Fibroblast of villous mesenchyme (primary cell): ENCODE measurements around the gene ADTRP. TPM values are rescaled to one million over a fixed set of nuclear protein-coding genes. Genes with fewer than 3 reads are reported as not detected.

Source experiments
- DNase-seq: peaks from one replicate; pipeline ENCODE4 v3.0.0-alpha.2; 2010; ENCODE audit warnings: low read depth
- H3K4me3 ChIP-seq: 2 replicates; pipeline ENCODE4 v1.5.1; 2011; ENCODE audit warnings: low read depth, mild to moderate bottlenecking, low read length
- total RNA-seq: library from RNA; depleted of rRNA; stranded (reverse); fragments of >200 nt; gene quantifications from 2 replicates; pipeline ENCODE4 v1.2.3, GENCODE V29; 2012
- TF ChIP-seq, protein P1 (sequence below): IDR thresholded peaks from 2 replicates; pipeline ENCODE4 v1.5.1; 2012; ENCODE audit warnings: low read depth, mild to moderate bottlenecking, low read length; ENCODE audit not compliant: insufficient read depth

Gene ADTRP
- total RNA-seq, 1 donor, result 1.3 TPM

DNA sequence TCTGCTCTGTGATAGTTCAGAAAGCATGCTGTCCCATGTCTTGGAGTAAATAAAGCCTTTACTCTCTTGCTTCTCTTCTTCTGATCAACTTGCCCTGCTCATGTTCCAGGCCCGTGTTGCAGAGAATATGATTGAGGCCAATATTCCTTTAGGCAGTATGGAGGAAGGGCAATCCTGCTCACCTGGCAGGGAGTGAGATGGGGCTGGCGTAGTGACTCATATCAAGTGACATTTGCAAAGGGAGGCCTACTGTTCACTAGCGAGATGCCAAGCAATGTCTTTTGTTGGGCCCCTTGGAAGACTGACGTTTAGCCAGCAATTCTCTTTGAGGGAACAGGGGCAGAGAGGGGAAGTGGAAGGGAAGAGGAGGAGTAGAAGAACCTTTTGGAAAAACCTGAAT, 19.7 kb downstream of the ADTRP start:
- TF ChIP-seq, protein P1, sequence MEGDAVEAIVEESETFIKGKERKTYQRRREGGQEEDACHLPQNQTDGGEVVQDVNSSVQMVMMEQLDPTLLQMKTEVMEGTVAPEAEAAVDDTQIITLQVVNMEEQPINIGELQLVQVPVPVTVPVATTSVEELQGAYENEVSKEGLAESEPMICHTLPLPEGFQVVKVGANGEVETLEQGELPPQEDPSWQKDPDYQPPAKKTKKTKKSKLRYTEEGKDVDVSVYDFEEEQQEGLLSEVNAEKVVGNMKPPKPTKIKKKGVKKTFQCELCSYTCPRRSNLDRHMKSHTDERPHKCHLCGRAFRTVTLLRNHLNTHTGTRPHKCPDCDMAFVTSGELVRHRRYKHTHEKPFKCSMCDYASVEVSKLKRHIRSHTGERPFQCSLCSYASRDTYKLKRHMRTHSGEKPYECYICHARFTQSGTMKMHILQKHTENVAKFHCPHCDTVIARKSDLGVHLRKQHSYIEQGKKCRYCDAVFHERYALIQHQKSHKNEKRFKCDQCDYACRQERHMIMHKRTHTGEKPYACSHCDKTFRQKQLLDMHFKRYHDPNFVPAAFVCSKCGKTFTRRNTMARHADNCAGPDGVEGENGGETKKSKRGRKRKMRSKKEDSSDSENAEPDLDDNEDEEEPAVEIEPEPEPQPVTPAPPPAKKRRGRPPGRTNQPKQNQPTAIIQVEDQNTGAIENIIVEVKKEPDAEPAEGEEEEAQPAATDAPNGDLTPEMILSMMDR, result no peak
- DNase-seq, result no peak
- H3K4me3 ChIP-seq, result no peak overlapping the region

DNA sequence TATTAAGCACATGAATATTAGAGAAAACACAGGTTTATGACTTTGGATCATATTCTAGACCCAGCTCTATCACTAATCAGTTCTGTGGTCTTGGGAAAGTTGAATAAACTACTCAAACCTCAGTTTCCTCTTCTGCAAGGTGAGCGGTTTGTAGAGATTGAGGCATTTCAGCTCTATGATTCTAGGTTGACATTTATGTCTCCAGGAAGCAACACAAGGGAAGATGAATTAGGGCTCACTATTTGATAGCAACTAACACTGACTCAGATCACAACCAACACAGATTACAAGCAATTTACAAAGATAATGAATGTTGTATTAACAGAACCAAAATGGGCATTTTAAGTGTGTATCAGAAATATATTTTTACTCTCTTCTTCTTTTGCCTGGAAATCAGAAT, 21.9 kb downstream of the ADTRP start:
- TF ChIP-seq, protein P1, result no peak
- no peak for DNase-seq
- H3K4me3 ChIP-seq, result no peak overlapping the region

DNA sequence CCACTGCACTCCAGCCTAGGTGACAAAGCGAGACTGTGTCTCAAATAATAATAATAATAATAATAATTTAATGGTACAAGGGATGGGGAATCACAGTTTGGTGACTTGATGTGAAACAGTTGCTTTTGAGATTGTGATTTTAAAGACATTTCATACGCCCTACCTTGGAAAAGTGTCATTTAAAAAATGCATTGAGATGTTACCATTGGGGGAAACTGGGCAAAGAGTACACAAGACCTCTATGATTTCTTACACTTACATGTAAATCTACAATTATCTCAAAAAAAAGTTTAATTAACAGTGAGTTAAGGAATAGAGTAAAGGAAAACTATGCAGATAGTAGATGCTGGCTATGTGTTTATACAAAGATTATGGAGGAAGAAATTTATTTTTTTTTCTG, 22.3 kb downstream of the ADTRP start:
- DNase-seq, result no peak
- TF ChIP-seq, protein P1, result no peak
- H3K4me3 ChIP-seq, result no peak overlapping the region

DNA sequence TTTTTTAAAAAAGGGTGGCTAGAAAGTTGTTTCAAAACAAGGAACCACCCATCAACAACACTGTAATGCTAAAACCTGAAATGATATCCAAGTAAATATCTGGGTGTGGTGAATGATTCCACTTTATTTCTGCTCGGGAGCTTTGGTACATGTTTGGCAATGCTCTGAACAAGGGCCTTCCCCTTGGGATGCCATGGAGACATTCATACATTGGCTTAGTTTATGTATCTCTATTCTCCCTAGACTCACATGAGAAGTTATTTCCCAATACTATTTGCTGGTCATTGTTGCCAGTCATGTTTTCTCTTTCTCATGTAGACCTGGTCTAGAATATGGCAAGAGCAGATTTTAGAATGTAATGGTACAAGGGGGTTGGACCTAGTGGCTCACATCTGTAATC, 22.9 kb downstream of the ADTRP start:
- DNase-seq, result no peak
- TF ChIP-seq, protein P1, result no peak
- H3K4me3 ChIP-seq, result no peak overlapping the region

DNA sequence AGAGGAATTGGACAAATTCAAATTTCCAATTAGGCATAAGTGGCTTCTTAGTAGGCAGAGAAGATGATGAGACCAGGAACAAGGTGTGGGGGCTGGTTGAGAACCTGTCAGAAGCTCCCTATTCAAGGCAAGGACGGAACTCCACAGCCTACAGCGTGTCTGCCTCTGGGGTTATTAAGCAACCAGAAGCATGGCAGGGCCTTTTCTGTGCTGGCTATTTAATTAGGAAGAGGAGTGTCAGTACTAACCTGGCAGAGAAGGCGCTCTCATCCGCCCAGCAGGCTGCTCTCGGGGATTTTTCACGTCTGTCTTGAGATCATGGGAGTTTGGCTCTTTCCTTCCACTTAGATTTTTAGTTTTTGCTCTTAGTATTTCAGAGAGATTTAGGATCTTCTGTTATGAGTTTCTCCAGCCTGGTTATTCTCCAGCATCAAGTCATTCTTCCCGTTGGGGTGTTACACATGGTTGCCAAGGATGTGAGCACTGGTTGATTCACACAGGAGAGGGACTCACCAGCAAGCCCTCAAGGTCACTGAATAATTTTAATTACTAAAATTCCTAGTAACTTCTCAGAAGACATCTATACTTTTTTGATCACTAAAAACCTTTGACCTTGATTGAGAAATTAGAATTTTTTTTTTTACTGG, 23.9 kb downstream of the ADTRP start:
- H3K4me3 ChIP-seq, result no peak overlapping the region
- no peak for DNase-seq
- TF ChIP-seq, protein P1, result no peak

DNA sequence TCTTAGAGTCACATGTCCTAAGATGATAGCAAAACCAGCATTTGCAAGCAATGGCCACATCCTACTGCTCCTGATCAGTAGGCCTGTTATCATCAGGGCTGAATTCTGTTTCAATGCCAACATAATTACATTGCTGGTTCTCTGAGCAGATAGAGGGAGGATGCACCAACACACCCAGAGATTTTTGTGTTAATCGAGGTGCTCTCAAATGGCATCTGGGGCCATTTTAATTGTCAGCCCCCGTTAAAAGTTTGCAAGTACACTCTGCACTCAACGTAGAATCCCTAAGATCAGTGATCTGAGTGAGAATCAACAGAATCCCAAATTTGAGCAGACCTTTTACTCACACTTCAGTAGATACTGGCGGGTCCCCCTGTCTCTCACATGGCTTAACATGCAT, 24.8 kb downstream of the ADTRP start:
- no peak for DNase-seq
- TF ChIP-seq, protein P1, result no peak
- no peak overlapping the region for H3K4me3 ChIP-seq

DNA sequence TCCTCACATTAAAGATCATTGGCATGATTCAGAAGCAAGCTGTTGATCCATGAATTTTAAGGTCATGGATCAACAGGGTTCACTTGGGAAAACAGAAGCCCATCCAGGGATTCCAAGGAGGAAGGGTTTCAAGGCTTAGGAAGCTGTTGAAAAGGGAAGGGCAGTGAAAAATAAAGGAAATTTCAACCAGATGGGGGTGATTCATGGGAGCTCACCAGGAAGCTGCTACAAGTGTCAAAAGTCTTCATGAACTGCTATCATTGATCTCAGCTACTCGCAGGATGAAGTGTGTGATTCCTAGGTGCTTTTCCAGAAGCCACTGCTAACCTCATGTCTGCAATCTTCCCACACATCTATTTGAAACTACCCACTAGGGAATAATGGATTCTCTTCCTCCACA, 26.2 kb downstream of the ADTRP start:
- no peak overlapping the region for H3K4me3 ChIP-seq
- TF ChIP-seq, protein P1, result no peak
- no peak for DNase-seq
